B cell (primary cell): ENCODE measurements around the gene MEGF11. TPM values are rescaled to one million over a fixed set of nuclear protein-coding genes. Genes with fewer than 3 reads are reported as not detected.

Experiments
- ATAC-seq: fragments of 200-7000 bp; cut with Tn5 transposase; one replicate; pipeline ENCODE4 v1.10.0; 2021; ENCODE audit warnings: low read depth, mild to moderate bottlenecking, moderate number of reproducible peaks, moderate library complexity
- CTCF ChIA-PET: fragments of 350-600 bp; sonication (Branson Sonifier 250); formaldehyde crosslinking; loops from one replicate; lab custom pipeline; 2021; ENCODE audit warnings: antibody characterized with exemption, inconsistent platforms; lab: Charles Lee
- POLR2A ChIA-PET: fragments of 350-600 bp; sonication (Branson Sonifier 250); formaldehyde crosslinking; loops from one replicate; lab custom pipeline; 2021; ENCODE audit warnings: antibody characterized with exemption; lab: Charles Lee
- DNase-seq: peaks from one replicate; pipeline ENCODE4 v3.0.0; 2013
- H2AFZ ChIP-seq: 2 replicates; pipeline ENCODE4 v1.6.1; 2012; ENCODE audit warnings: mild to moderate bottlenecking, low read depth, low read length; ENCODE audit not compliant: insufficient read depth, poor library complexity, severe bottlenecking
- H3K27ac ChIP-seq, 2 donors: 1 replicate in 1 of 2; 2 replicates in 1 of 2; pipeline ENCODE4 v1.5.1; 2012 to 2013; ENCODE audit warnings: low read length in 2 of 2, mild to moderate bottlenecking in 2 of 2, moderate library complexity in 1 of 2
- H3K27me3 ChIP-seq, 4 experiments: fragments of 200-600 bp in 1 of 4; sonication (generic) in 1 of 4; replicated peaks in 1 of 4; 1 replicate in 2 of 4; 2 replicates in 2 of 4; pipeline versions ENCODE4 v1.6.1 to v1.7.0; 2013 to 2016; ENCODE audit warnings: low read length in 3 of 4, mild to moderate bottlenecking in 2 of 4, mixed read lengths in 1 of 4, moderate library complexity in 1 of 4; ENCODE audit not compliant: insufficient read depth in 4 of 4, control insufficient read depth in 3 of 4; ENCODE audit errors: control extremely low read depth in 1 of 4
- H3K36me3 ChIP-seq, 2 experiments: replicated peaks in 1 of 2; 1 replicate in 1 of 2; 2 replicates in 1 of 2; pipeline versions ENCODE4 v1.6.1 to v1.7.1; 2013; ENCODE audit warnings: low read length in 1 of 2; ENCODE audit not compliant: insufficient read depth in 2 of 2, control insufficient read depth in 1 of 2; ENCODE audit errors: control extremely low read depth in 1 of 2, extremely low read depth in 1 of 2
- H3K4me1 ChIP-seq, 2 donors: fragments of 200-600 bp in 1 of 2; sonication (generic) in 1 of 2; 1 replicate in 1 of 2; 2 replicates in 1 of 2; pipeline versions ENCODE4 v1.5.1 to v1.6.1; 2013 to 2017; ENCODE audit warnings: low read length in 2 of 2; ENCODE audit not compliant: control insufficient read depth in 2 of 2, insufficient read depth in 2 of 2
- H3K4me2 ChIP-seq: replicated peaks from 2 replicates; pipeline ENCODE3; 2012; ENCODE audit warnings: mild to moderate bottlenecking, low read depth, low read length; ENCODE audit not compliant: poor library complexity, severe bottlenecking
- H3K4me3 ChIP-seq, 5 experiments: fragments of 200-600 bp in 1 of 5; sonication (generic) in 1 of 5; 1 replicate in 3 of 5; 2 replicates in 2 of 5; pipeline versions ENCODE4 v1.5.1 to v1.7.0; 2011 to 2016; ENCODE audit warnings: low read length in 4 of 5, mild to moderate bottlenecking in 4 of 5, low read depth in 2 of 5, control low read depth in 1 of 5, moderate library complexity in 1 of 5; ENCODE audit not compliant: insufficient read depth in 1 of 5; ENCODE audit errors: control extremely low read depth in 1 of 5, extremely low read depth in 1 of 5
- H3K79me2 ChIP-seq: fragments of 200-600 bp; sonication (generic); one replicate; pipeline ENCODE4 v1.6.0; 2016; ENCODE audit warnings: low read length; ENCODE audit not compliant: control insufficient read depth, insufficient read depth
- H3K9ac ChIP-seq: fragments of 200-600 bp; sonication (generic); 2 replicates; pipeline ENCODE4 v1.6.1; 2017; ENCODE audit warnings: mild to moderate bottlenecking, low read length, moderate library complexity
- H3K9me3 ChIP-seq, 3 donors: one replicate each; pipeline versions ENCODE4 v1.6.1 to v1.7.1; 2013; ENCODE audit warnings: low read length in 2 of 3; ENCODE audit not compliant: control insufficient read depth in 2 of 3, insufficient read depth in 1 of 3; ENCODE audit errors: control extremely low read depth in 1 of 3
- H4K20me1 ChIP-seq: 2 replicates; pipeline ENCODE4 v1.6.0; 2012; ENCODE audit warnings: mild to moderate bottlenecking, low read length; ENCODE audit not compliant: insufficient read depth, control insufficient read depth, poor library complexity, severe bottlenecking
- H3K27ac Mint-ChIP-seq: one replicate; pipeline ENCODE4 v1.8.0; 2021; ENCODE audit warnings: mixed read lengths
- H3K27me3 Mint-ChIP-seq: one replicate; pipeline ENCODE4 v1.8.0; 2021; ENCODE audit warnings: mixed read lengths
- H3K4me1 Mint-ChIP-seq: one replicate; pipeline ENCODE4 v1.8.0; 2021; ENCODE audit warnings: mixed read lengths
- H3K4me3 Mint-ChIP-seq: one replicate; pipeline ENCODE4 v1.8.0; 2021; ENCODE audit warnings: mixed read lengths
- H3K9me3 Mint-ChIP-seq: one replicate; pipeline ENCODE4 v1.8.0; 2022; ENCODE audit warnings: mixed read lengths; ENCODE audit not compliant: insufficient read depth
- EZH2 ChIP-seq: IDR thresholded peaks from 2 replicates; pipeline ENCODE4 v1.6.1; 2012; ENCODE audit warnings: borderline replicate concordance, low read depth, mild to moderate bottlenecking, moderate library complexity, low read length; ENCODE audit not compliant: insufficient read depth, poor library complexity, severe bottlenecking
- WGBS: methylation state at CpG from one replicate; pipeline ENCODE4 v1.1.5; 2013; ENCODE audit warnings: missing lambda C conversion rate; ENCODE audit not compliant: insufficient coverage; 5-methylcytosine and 5-hydroxymethylcytosine counted together
- intact Hi-C: fragments of 100-400 bp; cut with micrococcal nuclease; formaldehyde crosslinking; loops from one replicate; pipeline ENCODE4 v1.10.0; 2022
- polyA plus RNA-seq: library from polyadenylated mRNA; depleted of rRNA; stranded (reverse); fragments of >200 nt; gene quantifications from 2 replicates; pipeline ENCODE4 v1.2.3, GENCODE V29; 2012
- total RNA-seq, 2 donors: library from RNA; stranded (reverse); fragments of 120-200 nt in 1 of 2; gene quantifications; 1 replicate in 1 of 2; 2 replicates in 1 of 2; pipeline versions ENCODE4 v1.2.3 to v1.2.4, GENCODE V29; 2013 to 2022
- TF ChIP-seq, protein P1 (sequence below): fragments of 200-600 bp; IDR thresholded peaks from one replicate; pipeline ENCODE4 v1.8.0; 2022; ENCODE audit warnings: antibody characterized with exemption, mild to moderate bottlenecking

The MEGF11 gene
- total and polyA plus RNA-seq, 2 donors (not counting 1 experiment from before 2014, with no cell fraction given) = 0.04 to 0.34 TPM

DNA sequence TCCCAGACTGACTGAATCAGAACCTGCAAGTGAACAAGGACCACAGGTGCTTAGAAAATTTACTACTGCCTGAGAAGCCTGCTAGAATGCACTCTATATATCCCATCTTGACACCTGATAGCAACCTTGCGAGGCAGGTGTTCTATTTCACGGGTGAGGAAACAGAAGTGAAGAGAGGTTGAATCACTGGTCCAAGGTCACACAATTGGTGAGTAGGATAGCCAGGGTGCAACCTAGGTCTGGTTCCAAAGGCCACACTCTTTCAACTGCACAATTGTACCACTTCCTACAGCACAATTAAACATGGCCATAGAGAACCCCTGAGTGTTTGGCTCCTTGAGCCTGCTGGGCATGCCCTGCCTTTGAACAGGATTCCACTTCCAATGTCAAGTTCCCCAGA is 297.2 kb downstream of the MEGF11 start:
- Histone ChIP-seq H3K36me3 (no peaks in the 10 kb centered on the region), H3K9ac (no peak overlapping the region), H3K27ac (no peak overlapping the region), H3K27me3 (peaks cover 0 to 3% (median 0%) of the 10 kb centered on the region in 4 experiments), H3K4me3 (no peak overlapping the region), H3K79me2 (no peaks in the 10 kb centered on the region), H4K20me1 (no peaks in the 10 kb centered on the region), H2AFZ (no peak overlapping the region), H3K4me1 (peaks cover 0 to 12% of the 10 kb centered on the region in 2 donors), H3K9me3 (no peaks in the 10 kb centered on the region), H3K4me2 (no peak overlapping the region)
- intact Hi-C loops = no loop called here
- POLR2A ChIA-PET = no interaction called here
- no peak for ATAC-seq
- Mint-ChIP-seq H3K4me1 (peaks cover 13% of the 10 kb centered on the region), H3K4me3 (no peak overlapping the region), H3K27ac (no peak overlapping the region), H3K9me3 (no peaks in the 10 kb centered on the region), H3K27me3 (peaks cover 9% of the 10 kb centered on the region)
- CTCF ChIA-PET = no interaction called here
- WGBS = no CpG with 5 or more reads among the region's 2 CpGs
- TF ChIP-seq, protein P1, sequence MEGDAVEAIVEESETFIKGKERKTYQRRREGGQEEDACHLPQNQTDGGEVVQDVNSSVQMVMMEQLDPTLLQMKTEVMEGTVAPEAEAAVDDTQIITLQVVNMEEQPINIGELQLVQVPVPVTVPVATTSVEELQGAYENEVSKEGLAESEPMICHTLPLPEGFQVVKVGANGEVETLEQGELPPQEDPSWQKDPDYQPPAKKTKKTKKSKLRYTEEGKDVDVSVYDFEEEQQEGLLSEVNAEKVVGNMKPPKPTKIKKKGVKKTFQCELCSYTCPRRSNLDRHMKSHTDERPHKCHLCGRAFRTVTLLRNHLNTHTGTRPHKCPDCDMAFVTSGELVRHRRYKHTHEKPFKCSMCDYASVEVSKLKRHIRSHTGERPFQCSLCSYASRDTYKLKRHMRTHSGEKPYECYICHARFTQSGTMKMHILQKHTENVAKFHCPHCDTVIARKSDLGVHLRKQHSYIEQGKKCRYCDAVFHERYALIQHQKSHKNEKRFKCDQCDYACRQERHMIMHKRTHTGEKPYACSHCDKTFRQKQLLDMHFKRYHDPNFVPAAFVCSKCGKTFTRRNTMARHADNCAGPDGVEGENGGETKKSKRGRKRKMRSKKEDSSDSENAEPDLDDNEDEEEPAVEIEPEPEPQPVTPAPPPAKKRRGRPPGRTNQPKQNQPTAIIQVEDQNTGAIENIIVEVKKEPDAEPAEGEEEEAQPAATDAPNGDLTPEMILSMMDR = no peak
- TF ChIP-seq EZH2 = no peak
- DNase-seq = no peak

GRCh38 chr15:65954289-65954741 is 299.2 kb downstream of the MEGF11 start:
- peaks cover 17% of the 10 kb centered on the region for H3K27me3 Mint-ChIP-seq
- no peak overlapping the region for H3K4me3 Mint-ChIP-seq
- H3K9me3 Mint-ChIP-seq = no peaks in the 10 kb centered on the region
- peaks cover 0 to 12% of the 10 kb centered on the region in 2 donors for H3K4me1 ChIP-seq
- no peaks in the 10 kb centered on the region for H4K20me1 ChIP-seq
- H3K4me3 ChIP-seq = no peak overlapping the region
- DNase-seq (no peak), ATAC-seq (no peak)
- ChIA-PET POLR2A (no interaction called here), CTCF (no interaction called here)
- no peak overlapping the region for H3K27ac ChIP-seq
- peaks cover 13% of the 10 kb centered on the region for H3K4me1 Mint-ChIP-seq
- no peaks in the 10 kb centered on the region for H3K9me3 ChIP-seq
- no peak overlapping the region for H2AFZ ChIP-seq
- peaks cover 0 to 6% (median 0%) of the 10 kb centered on the region in 4 experiments for H3K27me3 ChIP-seq
- no peaks in the 10 kb centered on the region for H3K36me3 ChIP-seq
- no peak overlapping the region for H3K27ac Mint-ChIP-seq
- no peak overlapping the region for H3K9ac ChIP-seq
- intact Hi-C loops = no loop called here
- no peaks in the 10 kb centered on the region for H3K79me2 ChIP-seq
- 40% methylated on average over 2 of the region's 4 CpGs for WGBS
- TF ChIP-seq EZH2 = no peak
- TF ChIP-seq, protein P1 = no peak
- no peak overlapping the region for H3K4me2 ChIP-seq
